ENCODE measurements around the gene GAPDH.

GRCh38 chr12:6584293-6584692 is 50.0 kb downstream of the GAPDH start:
- TF ChIP-seq CTCF (IDR thresholded peaks at IDR 0.05; ENCODE audit: low read depth, low read length, poor library complexity, severe bottlenecking) (no peak), EZH2phosphoT487 (IDR thresholded peaks at IDR 0.05; ENCODE audit: borderline replicate concordance, low read length) (no peak)

Measured in DOHH2 (cell line).